Body of pancreas (tissue), 4 donors: ENCODE measurements around the gene FUT8. TPM values are rescaled to one million over a fixed set of nuclear protein-coding genes. Genes with fewer than 3 reads are reported as not detected.

ENCODE experiments used
- ATAC-seq: fragments of 150-250 bp; one replicate; pipeline ENCODE4 v1.9.1; 2016
- DNase-seq, 4 donors: peaks; one replicate each; pipeline ENCODE4 v3.0.0-alpha.2; 2019
- H3K27ac ChIP-seq, 4 donors: fragments of 200-600 bp; sonication (generic); 1 replicate in 3 of 4; 2 replicates in 1 of 4; pipeline versions ENCODE4 v1.5.1 to v1.6.1; 2016 to 2019; ENCODE audit warnings: mild to moderate bottlenecking in 1 of 4, mixed read lengths in 1 of 4, moderate library complexity in 1 of 4
- H3K27me3 ChIP-seq, 2 donors: fragments of 200-600 bp; sonication (generic); one replicate each; pipeline ENCODE4 v1.6.0; 2016; ENCODE audit warnings: mild to moderate bottlenecking in 1 of 2
- H3K36me3 ChIP-seq, 2 donors: fragments of 200-600 bp; sonication (generic); replicated peaks in 1 of 2; 2 replicates each; pipeline ENCODE4 v1.5.1; 2016; ENCODE audit warnings: low read depth in 2 of 2; ENCODE audit not compliant: insufficient read depth in 1 of 2
- H3K4me1 ChIP-seq: fragments of 200-600 bp; sonication (generic); one replicate; pipeline ENCODE4 v1.6.0; 2016
- H3K4me3 ChIP-seq, 2 donors: fragments of 200-600 bp; sonication (generic); 1 replicate in 1 of 2; 2 replicates in 1 of 2; pipeline ENCODE4 v1.5.1; 2016 to 2019
- H3K9me3 ChIP-seq, 3 donors: fragments of 200-600 bp; sonication (generic); 1 replicate in 2 of 3; 2 replicates in 1 of 3; pipeline ENCODE4 v1.5.1; 2016
- CTCF ChIP-seq, 7 experiments: fragments of 450-650 bp in 4 of 7; fragments of 200-600 bp in 3 of 7; sonication (generic) in 3 of 7; IDR thresholded peaks; one replicate each; pipeline ENCODE4 v1.5.1; 2016 to 2019; ENCODE audit warnings: antibody characterized with exemption in 7 of 7
- POLR2A ChIP-seq, 3 donors: fragments of 450-650 bp; IDR thresholded peaks; one replicate each; pipeline ENCODE4 v1.6.1; 2016; ENCODE audit warnings: antibody characterized with exemption in 3 of 3, mild to moderate bottlenecking in 2 of 3
- whole genome bisulfite sequencing, 2 donors: methylation state at CpG; one replicate each; pipeline ENCODE4 v1.1.5; 2017; 5-methylcytosine and 5-hydroxymethylcytosine counted together
- intact Hi-C: fragments of 100-400 bp; cut with DNase I; formaldehyde crosslinking; loops from one replicate; pipeline ENCODE4 v1.15.1; 2023
- total RNA-seq, 2 donors: library from RNA; depleted of rRNA; stranded (reverse); fragments of >200 nt; gene quantifications; one replicate each; pipeline ENCODE4 v1.1.0, GENCODE V29; 2016

FUT8 gene
- total RNA-seq, 2 donors from 2014 or later: 31.1 to 33.0 TPM

- H3K4me1 ChIP-seq: no peaks in the 10 kb centered on the region
- H3K27me3 ChIP-seq: no peaks in the 10 kb centered on the region
- no peaks in the 10 kb centered on the region for H3K9me3 ChIP-seq
- no peak overlapping the region for H3K4me3 ChIP-seq
- H3K27ac ChIP-seq: no peak overlapping the region
- no peak for ATAC-seq
- intact Hi-C loops: no loop called here
- no peak for DNase-seq
- H3K36me3 ChIP-seq: no peaks in the 10 kb centered on the region
- TF ChIP-seq POLR2A (IDR thresholded peaks at IDR 0.05): no peak
- TF ChIP-seq CTCF (IDR thresholded peaks at IDR 0.05): no peak
These were observed 192.0 kb downstream of the FUT8 start for GRCh38 chr14:65604535-65604934.

GRCh38 chr14:65604936-65605335, 192.4 kb downstream of the FUT8 start:
- intact Hi-C loops: no loop called here
- WGBS, 2 donors: 69 to 74% methylated on average over 2 of the region's 2 CpGs
- no peaks in the 10 kb centered on the region for H3K36me3 ChIP-seq
- H3K9me3 ChIP-seq: no peaks in the 10 kb centered on the region
- no peak for ATAC-seq
- no peaks in the 10 kb centered on the region for H3K27me3 ChIP-seq
- H3K4me3 ChIP-seq: no peak overlapping the region
- no peak overlapping the region for H3K27ac ChIP-seq
- TF ChIP-seq POLR2A (IDR thresholded peaks at IDR 0.05): no peak
- no peak for TF ChIP-seq CTCF (IDR thresholded peaks at IDR 0.05)
- no peak for DNase-seq
- H3K4me1 ChIP-seq: no peaks in the 10 kb centered on the region

GRCh38 chr14:65606460-65606859, 193.9 kb downstream of the FUT8 start:
- no peaks in the 10 kb centered on the region for H3K9me3 ChIP-seq
- H3K27ac ChIP-seq: no peak overlapping the region
- no peak overlapping the region for H3K4me3 ChIP-seq
- no peak for ATAC-seq
- no peak for DNase-seq
- intact Hi-C loops: no loop called here
- no peaks in the 10 kb centered on the region for H3K36me3 ChIP-seq
- H3K27me3 ChIP-seq: no peaks in the 10 kb centered on the region
- no peaks in the 10 kb centered on the region for H3K4me1 ChIP-seq
- TF ChIP-seq POLR2A (IDR thresholded peaks at IDR 0.05): no peak
- no peak for TF ChIP-seq CTCF (IDR thresholded peaks at IDR 0.05)

- intact Hi-C loops: no loop called here
- DNase-seq: no peak
- no peak for ATAC-seq
- Histone ChIP-seq H3K4me1 (peaks cover 6% of the 10 kb centered on the region), H3K9me3 (no peaks in the 10 kb centered on the region), H3K27ac (no peak overlapping the region), H3K36me3 (no peaks in the 10 kb centered on the region), H3K4me3 (no peak overlapping the region), H3K27me3 (no peaks in the 10 kb centered on the region)
- no peak for TF ChIP-seq CTCF (IDR thresholded peaks at IDR 0.05)
- TF ChIP-seq POLR2A (IDR thresholded peaks at IDR 0.05): no peak
- 94% methylated on average over 3 of the region's 3 CpGs for WGBS, 2 donors
These were observed 200.7 kb downstream of the FUT8 start for GRCh38 chr14:65613131-65613650.

- DNase-seq (no peak), ATAC-seq (no peak)
- no peaks in the 10 kb centered on the region for H3K36me3 ChIP-seq
- TF ChIP-seq CTCF (IDR thresholded peaks at IDR 0.05) (no peak), POLR2A (IDR thresholded peaks at IDR 0.05) (no peak)
- no peaks in the 10 kb centered on the region for H3K9me3 ChIP-seq
- no peak overlapping the region for H3K4me3 ChIP-seq
- H3K4me1 ChIP-seq: no peaks in the 10 kb centered on the region
- H3K27me3 ChIP-seq: no peaks in the 10 kb centered on the region
- no peak overlapping the region for H3K27ac ChIP-seq
- 91 to 92% methylated on average over 3 of the region's 3 CpGs for WGBS, 2 donors
- intact Hi-C loops: no loop called here
These were observed 206.5 kb downstream of the FUT8 start for GRCh38 chr14:65618996-65619395.
